ENCODE measurements around the gene CHCHD6.

The CHCHD6 gene

DNA sequence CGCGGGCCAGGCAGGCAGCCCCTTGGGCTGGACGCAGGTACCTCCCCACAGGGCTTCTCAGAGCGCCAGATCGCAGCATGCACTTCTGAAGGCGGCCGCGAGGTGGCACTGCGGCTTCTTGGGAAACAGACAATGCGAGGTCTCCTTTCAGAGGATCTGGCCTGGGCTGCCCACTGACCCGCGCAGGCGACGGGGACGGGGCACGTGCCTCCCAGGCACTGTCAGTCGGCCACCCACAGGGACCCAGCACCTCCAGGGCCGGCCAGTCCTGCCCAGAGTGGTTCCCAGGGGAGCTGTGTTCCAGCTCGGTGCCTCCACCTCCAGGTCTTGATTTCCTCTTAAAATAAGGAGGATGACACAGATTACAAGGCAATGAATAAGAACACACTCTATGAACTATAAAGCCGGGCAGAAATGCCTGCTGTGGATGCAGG is 24.7 kb upstream of the CHCHD6 start:
- intact Hi-C loops (cut with micrococcal nuclease): loop anchor here (1.0 kb wide), 1 partner anchor 865 kb away; no protein-coding TSS in a partner anchor
- Mint-ChIP-seq H3K4me3 (no peak overlapping the region), H3K9me3 (no peaks in the 10 kb centered on the region), H3K4me1 (ENCODE audit: low read depth) (peaks cover 11% of the 10 kb centered on the region), H3K27me3 (peaks cover 40% of the 10 kb centered on the region), H3K36me3 (ENCODE audit: low read depth) (no peaks in the 10 kb centered on the region), H3K27ac (peak overlapping the region; percentile 37)

DNA sequence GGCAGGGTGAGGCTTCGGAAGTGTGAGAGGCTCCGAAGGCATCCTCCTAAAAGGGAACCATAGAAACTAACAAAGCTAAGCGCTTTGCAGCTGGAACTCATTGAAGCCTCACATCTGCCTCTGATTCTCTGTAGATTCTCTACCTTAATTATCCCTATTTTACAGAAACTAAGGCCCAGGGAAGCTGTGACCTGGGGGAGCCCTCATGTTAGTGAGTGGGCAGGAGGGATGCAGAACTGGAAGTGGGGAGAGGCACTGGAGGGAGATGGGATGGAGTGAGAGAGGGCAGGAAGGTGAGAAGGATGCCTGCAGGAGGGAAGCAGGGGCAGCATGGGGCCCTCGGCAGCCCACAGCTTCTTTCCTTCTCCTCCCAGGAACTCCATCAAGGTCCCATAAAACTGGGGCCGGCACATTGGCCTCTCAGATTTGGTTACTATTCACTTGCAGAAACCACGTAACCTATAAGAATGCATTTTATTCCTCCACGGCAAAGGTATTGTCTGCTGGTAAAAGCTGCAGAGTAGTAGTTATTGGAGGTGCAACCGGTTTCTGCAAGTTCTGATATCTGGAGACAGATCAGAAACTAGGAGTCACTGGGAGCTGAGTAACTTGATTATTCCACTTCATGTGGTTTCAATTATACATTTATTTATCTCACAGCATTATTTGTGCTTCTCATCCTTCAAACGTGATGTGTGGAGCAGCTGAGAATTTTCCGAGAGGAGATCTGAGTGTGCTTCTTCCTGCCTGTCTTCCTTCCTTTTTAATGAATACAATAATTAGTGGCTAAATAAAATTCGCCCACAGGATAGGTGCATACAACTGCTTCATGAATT is 24.0 kb upstream of the CHCHD6 start:
- Mint-ChIP-seq H3K36me3 (ENCODE audit: low read depth) (no peaks in the 10 kb centered on the region), H3K4me3 (no peak overlapping the region), H3K4me1 (ENCODE audit: low read depth) (peaks cover 11% of the 10 kb centered on the region), H3K27me3 (peaks cover 41% of the 10 kb centered on the region), H3K27ac (no peak overlapping the region), H3K9me3 (no peaks in the 10 kb centered on the region)
- intact Hi-C loops (cut with micrococcal nuclease): loop anchor here (1.0 kb wide), 1 partner anchor 864 kb away; no protein-coding TSS in a partner anchor

DNA sequence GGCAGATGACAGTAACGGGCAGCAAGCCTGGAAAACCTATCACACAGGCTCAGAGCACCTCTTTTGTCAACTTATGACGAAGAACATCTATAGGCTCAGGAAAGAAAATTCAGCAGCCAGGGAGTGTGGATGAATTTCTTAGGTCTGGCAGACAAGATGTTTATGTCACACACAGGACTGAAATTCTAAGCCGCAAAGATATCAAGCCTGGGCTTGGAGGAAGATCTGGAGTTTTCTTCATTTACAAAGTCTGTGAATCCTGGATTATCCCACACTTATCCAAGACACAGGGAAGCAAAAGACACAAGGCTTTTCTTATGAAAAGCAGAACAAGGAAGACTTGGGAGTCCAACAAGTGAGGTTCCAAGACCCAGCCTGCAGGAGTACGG is 23.4 kb upstream of the CHCHD6 start:
- H3K27me3 Mint-ChIP-seq: peaks cover 39% of the 10 kb centered on the region
- H3K36me3 Mint-ChIP-seq (ENCODE audit: low read depth): no peaks in the 10 kb centered on the region
- no peak overlapping the region for H3K4me3 Mint-ChIP-seq
- H3K4me1 Mint-ChIP-seq (ENCODE audit: low read depth): peaks cover 11% of the 10 kb centered on the region
- H3K27ac Mint-ChIP-seq: no peak overlapping the region
- intact Hi-C loops (cut with micrococcal nuclease): no loop called here
- H3K9me3 Mint-ChIP-seq: no peaks in the 10 kb centered on the region

- H3K27ac Mint-ChIP-seq: no peak overlapping the region
- H3K4me1 Mint-ChIP-seq (ENCODE audit: low read depth): peaks cover 11% of the 10 kb centered on the region
- intact Hi-C loops (cut with micrococcal nuclease): no loop called here
- peaks cover 35% of the 10 kb centered on the region for H3K27me3 Mint-ChIP-seq
- H3K36me3 Mint-ChIP-seq (ENCODE audit: low read depth): no peaks in the 10 kb centered on the region
- H3K9me3 Mint-ChIP-seq: no peaks in the 10 kb centered on the region
- no peak overlapping the region for H3K4me3 Mint-ChIP-seq
These were observed 22.0 kb upstream of the CHCHD6 start for GRCh38 chr3:126682009-126682408.

GRCh38 chr3:126683069-126683468 is 21.0 kb upstream of the CHCHD6 start:
- Mint-ChIP-seq H3K36me3 (ENCODE audit: low read depth) (no peaks in the 10 kb centered on the region), H3K4me3 (no peak overlapping the region), H3K4me1 (ENCODE audit: low read depth) (peaks cover 11% of the 10 kb centered on the region), H3K27me3 (peaks cover 29% of the 10 kb centered on the region), H3K27ac (no peak overlapping the region), H3K9me3 (no peaks in the 10 kb centered on the region)
- intact Hi-C loops (cut with micrococcal nuclease): no loop called here

DNA sequence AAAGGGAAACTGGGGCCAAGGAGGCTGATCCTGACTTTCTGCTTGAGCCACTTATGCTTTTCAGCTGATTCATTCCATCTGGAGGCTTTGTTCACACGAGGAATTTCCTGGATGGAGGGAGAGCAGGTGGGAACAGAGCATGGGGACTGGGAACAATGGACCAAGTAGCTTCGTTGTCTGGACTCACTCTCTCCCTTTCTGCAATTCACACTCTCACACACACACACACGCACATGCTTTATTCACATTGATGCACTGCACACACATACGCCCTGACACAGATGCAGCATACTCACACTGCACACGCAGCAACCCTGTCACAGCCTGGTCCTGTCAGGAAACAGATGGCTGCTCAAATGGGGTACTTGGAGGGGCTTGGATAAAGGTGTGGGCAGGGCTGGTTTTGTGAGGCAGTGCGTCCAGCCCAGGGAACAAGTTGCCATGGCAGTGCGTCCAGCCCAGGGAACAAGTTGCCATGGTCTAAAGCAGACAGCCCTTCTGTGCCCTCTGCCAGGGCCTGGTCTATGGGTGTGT is 19.8 kb upstream of the CHCHD6 start:
- Mint-ChIP-seq H3K27ac (no peak overlapping the region), H3K4me3 (no peak overlapping the region), H3K9me3 (no peaks in the 10 kb centered on the region), H3K36me3 (ENCODE audit: low read depth) (no peaks in the 10 kb centered on the region), H3K27me3 (peaks cover 20% of the 10 kb centered on the region), H3K4me1 (ENCODE audit: low read depth) (peaks cover 3% of the 10 kb centered on the region)
- intact Hi-C loops (cut with micrococcal nuclease): no loop called here

GRCh38 chr3:126685021-126685420 is 19.0 kb upstream of the CHCHD6 start:
- Mint-ChIP-seq H3K4me3 (no peak overlapping the region), H3K36me3 (ENCODE audit: low read depth) (no peaks in the 10 kb centered on the region), H3K9me3 (no peaks in the 10 kb centered on the region), H3K27ac (no peak overlapping the region), H3K4me1 (ENCODE audit: low read depth) (no peaks in the 10 kb centered on the region), H3K27me3 (peaks cover 20% of the 10 kb centered on the region)
- intact Hi-C loops (cut with micrococcal nuclease): no loop called here

DNA sequence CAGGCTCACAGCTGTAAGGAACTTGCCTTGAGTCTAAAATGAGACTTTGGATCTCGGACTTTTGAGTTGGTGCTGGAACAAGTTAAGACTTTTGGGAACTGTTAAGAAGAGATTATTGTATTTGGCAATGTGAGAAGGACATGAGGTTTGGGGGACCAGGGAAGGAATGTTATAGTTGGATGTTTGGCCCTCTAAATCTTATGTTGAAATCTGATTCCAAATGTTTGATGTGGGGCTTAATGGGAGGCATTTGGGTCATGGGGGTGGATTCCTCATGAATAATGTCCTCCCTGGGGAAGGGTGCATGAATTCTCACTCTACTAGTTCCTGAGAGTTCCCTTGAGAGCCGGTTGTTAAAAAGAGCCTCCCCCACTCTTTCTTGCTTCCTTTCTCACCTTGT is 18.5 kb upstream of the CHCHD6 start:
- Mint-ChIP-seq H3K27ac (no peak overlapping the region), H3K36me3 (ENCODE audit: low read depth) (no peaks in the 10 kb centered on the region), H3K9me3 (no peaks in the 10 kb centered on the region), H3K4me1 (ENCODE audit: low read depth) (no peaks in the 10 kb centered on the region), H3K4me3 (no peak overlapping the region), H3K27me3 (peaks cover 20% of the 10 kb centered on the region)
- intact Hi-C loops (cut with micrococcal nuclease): no loop called here

- Mint-ChIP-seq H3K4me1 (ENCODE audit: low read depth) (peaks cover 4% of the 10 kb centered on the region), H3K27me3 (peaks cover 36% of the 10 kb centered on the region), H3K36me3 (ENCODE audit: low read depth) (no peaks in the 10 kb centered on the region), H3K9me3 (no peaks in the 10 kb centered on the region), H3K4me3 (no peak overlapping the region), H3K27ac (no peak overlapping the region)
- intact Hi-C loops (cut with micrococcal nuclease): no loop called here
These were observed 12.3 kb upstream of the CHCHD6 start for GRCh38 chr3:126691765-126692164.

GRCh38 chr3:126692858-126693257 is 11.2 kb upstream of the CHCHD6 start:
- Mint-ChIP-seq H3K9me3 (no peaks in the 10 kb centered on the region), H3K27ac (no peak overlapping the region), H3K4me3 (no peak overlapping the region), H3K36me3 (ENCODE audit: low read depth) (no peaks in the 10 kb centered on the region), H3K27me3 (peaks cover 36% of the 10 kb centered on the region), H3K4me1 (ENCODE audit: low read depth) (peaks cover 4% of the 10 kb centered on the region)
- intact Hi-C loops (cut with micrococcal nuclease): no loop called here

- Mint-ChIP-seq H3K4me1 (ENCODE audit: low read depth) (peaks cover 4% of the 10 kb centered on the region), H3K4me3 (no peak overlapping the region), H3K27ac (no peak overlapping the region), H3K9me3 (no peaks in the 10 kb centered on the region), H3K36me3 (ENCODE audit: low read depth) (no peaks in the 10 kb centered on the region), H3K27me3 (peaks cover 39% of the 10 kb centered on the region)
- intact Hi-C loops (cut with micrococcal nuclease): no loop called here
These were observed 10.1 kb upstream of the CHCHD6 start for GRCh38 chr3:126693921-126694320.

GRCh38 chr3:126696701-126697267 is 7.3 kb upstream of the CHCHD6 start:
- Mint-ChIP-seq H3K27me3 (peaks cover 50% of the 10 kb centered on the region), H3K4me1 (ENCODE audit: low read depth) (peaks cover 4% of the 10 kb centered on the region), H3K4me3 (no peak overlapping the region), H3K27ac (no peak overlapping the region), H3K9me3 (no peaks in the 10 kb centered on the region), H3K36me3 (ENCODE audit: low read depth) (no peaks in the 10 kb centered on the region)
- intact Hi-C loops (cut with micrococcal nuclease): no loop called here

- H3K4me1 Mint-ChIP-seq (ENCODE audit: low read depth): peaks cover 11% of the 10 kb centered on the region
- no peaks in the 10 kb centered on the region for H3K9me3 Mint-ChIP-seq
- peaks cover 65% of the 10 kb centered on the region for H3K27me3 Mint-ChIP-seq
- intact Hi-C loops (cut with micrococcal nuclease): no loop called here
- no peak overlapping the region for H3K4me3 Mint-ChIP-seq
- peaks cover 2% of the 10 kb centered on the region for H3K36me3 Mint-ChIP-seq (ENCODE audit: low read depth)
- no peak overlapping the region for H3K27ac Mint-ChIP-seq
These were observed 5.0 kb upstream of the CHCHD6 start for GRCh38 chr3:126699011-126699410.

DNA sequence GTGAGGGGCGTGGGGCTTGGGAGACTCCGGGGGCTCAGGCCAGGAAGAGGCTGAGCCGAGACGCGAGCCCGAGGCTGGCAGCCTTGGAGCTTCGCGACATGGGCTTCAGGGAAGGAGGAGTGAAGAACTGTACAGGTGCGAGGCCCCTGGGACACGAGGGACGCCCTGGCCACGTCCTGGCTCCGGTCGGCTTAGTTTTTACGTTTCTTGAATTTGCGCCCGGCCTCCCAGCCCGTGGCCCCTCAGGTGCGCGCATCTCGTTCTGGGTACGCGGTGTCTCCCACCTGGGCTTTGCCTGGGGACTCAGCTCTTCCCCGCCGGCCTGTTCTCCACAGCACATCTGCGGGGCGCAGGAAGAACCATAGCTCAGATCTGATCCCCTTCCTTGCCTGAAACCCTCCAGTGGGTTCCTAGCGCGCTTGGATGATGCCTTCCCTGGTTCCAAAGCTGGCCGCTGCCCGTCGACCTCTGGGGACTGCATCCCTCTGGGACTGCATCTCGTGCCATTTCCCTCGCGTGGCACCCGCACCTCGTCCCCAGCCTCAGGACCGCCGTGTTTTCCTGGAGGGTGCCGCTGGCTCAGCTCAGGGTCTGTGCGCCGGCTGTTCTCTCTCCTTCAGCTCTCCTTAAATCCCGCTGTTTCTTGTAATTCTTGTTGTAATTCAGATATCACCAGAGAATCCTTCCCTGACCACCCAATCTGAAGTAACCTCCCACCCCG is 614 bp downstream of the CHCHD6 start:
- H3K27ac Mint-ChIP-seq: peak overlapping the region; percentile 82
- peaks cover 20% of the 10 kb centered on the region for H3K4me1 Mint-ChIP-seq (ENCODE audit: low read depth)
- peaks cover 56% of the 10 kb centered on the region for H3K27me3 Mint-ChIP-seq
- intact Hi-C loops (cut with micrococcal nuclease): loop anchor here (5.0 kb wide), 1 partner anchor 278 kb away; the partner anchor contains the start of gene PLXNA1
- H3K36me3 Mint-ChIP-seq (ENCODE audit: low read depth): peaks cover 6% of the 10 kb centered on the region
- H3K9me3 Mint-ChIP-seq: no peaks in the 10 kb centered on the region
- peak overlapping the region; percentile 99 for H3K4me3 Mint-ChIP-seq

Measured in dendritic cell treated with granulocyte-macrophage colony-stimulating factor and Interleukin-4, amounts not matched to agents 40 ng/mL and 50 ng/mL, for 4 days (primary cell).